ENCODE data around the gene HOXC6. TPM values are rescaled to one million over a fixed set of nuclear protein-coding genes. Genes with fewer than 3 reads are reported as not detected.

HOXC6 gene
- total RNA-seq, 2 experiments from 2014 or later: not detected

DNA sequence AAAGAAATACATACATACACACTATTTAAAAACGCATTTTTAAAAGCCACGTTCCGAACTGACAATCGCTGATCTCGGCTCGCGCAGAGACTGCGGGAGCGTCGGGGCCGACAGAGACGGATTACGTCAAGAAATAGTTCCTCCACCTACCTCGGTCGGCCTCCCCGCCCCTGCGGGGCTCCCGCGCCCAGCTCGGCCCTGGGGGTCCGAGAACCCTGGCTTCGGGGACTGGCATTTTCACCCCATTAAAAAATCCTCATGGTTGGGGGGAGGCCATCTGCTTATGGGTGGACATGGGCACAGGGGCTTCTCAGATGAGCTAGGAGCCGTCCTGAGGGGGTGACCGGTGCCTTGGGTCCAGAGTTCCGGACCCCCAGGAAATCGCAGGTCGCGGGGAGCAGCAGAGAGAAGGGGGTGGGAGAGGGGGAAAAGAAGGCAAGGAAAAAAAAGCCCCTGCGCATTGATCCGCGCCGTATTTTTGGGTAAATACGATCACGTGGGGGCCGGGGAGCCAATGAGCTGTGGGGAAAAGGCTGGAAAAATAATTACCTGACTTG is 28.6 kb upstream of the HOXC6 start:
- CTCF ChIA-PET: interaction anchor here (0.7 to 1.8 kb wide), 6 partner anchors 9 to 201 kb away, joined by 3 to 7 read pairs (median 6); partner anchors contain the start of genes HOXC10 and HOXC8
- POLR2A ChIA-PET: no interaction called here

DNA sequence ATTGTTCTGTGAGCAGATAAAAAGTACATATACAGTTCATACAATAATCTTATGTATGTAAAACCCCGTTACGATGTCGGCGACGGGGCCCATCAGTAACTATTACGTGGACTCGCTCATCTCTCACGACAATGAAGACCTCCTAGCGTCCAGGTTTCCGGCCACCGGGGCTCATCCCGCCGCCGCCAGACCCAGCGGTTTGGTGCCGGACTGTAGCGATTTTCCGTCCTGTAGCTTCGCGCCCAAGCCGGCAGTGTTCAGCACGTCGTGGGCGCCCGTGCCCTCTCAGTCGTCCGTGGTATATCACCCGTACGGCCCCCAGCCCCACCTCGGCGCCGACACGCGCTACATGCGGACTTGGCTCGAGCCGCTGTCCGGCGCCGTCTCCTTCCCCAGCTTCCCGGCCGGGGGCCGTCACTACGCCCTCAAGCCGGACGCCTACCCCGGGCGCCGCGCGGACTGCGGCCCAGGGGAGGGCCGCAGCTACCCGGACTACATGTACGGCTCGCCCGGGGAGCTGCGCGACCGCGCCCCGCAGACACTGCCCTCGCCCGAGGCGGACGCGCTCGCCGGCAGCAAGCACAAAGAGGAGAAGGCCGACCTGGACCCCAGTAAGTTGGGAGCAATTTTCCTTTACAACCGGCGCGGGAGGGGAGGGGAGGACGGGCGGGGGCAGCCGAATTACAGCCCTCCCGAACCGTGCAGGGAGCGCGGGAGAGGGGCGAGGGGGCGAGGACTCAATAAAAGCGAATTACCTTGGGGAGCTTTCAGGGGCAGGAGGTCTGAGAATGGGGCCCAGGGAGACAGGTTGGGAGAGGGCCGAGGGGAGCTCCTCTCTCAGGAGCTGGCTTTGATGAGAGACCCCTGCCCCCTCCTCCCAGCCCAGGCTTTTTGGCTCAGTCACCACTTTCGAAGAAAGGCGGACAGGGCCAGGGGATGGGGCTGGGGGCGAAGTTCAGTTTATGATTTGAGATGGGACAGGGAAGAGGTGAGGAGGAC is 27.8 kb upstream of the HOXC6 start, which contains the start of gene HOXC9:
Gene HOXC9, plus strand, starts transcription at position 46 of the 999 bp plus-strand sequence. Its CDS starts 28 bp downstream, at position 74.
- CTCF ChIA-PET: interaction anchor here (0.6 to 1.8 kb wide), 7 partner anchors 8 to 200 kb away, joined by 3 to 7 read pairs (median 5); partner anchors contain the start of genes HOXC10 and HOXC8
- POLR2A ChIA-PET: no interaction called here

DNA sequence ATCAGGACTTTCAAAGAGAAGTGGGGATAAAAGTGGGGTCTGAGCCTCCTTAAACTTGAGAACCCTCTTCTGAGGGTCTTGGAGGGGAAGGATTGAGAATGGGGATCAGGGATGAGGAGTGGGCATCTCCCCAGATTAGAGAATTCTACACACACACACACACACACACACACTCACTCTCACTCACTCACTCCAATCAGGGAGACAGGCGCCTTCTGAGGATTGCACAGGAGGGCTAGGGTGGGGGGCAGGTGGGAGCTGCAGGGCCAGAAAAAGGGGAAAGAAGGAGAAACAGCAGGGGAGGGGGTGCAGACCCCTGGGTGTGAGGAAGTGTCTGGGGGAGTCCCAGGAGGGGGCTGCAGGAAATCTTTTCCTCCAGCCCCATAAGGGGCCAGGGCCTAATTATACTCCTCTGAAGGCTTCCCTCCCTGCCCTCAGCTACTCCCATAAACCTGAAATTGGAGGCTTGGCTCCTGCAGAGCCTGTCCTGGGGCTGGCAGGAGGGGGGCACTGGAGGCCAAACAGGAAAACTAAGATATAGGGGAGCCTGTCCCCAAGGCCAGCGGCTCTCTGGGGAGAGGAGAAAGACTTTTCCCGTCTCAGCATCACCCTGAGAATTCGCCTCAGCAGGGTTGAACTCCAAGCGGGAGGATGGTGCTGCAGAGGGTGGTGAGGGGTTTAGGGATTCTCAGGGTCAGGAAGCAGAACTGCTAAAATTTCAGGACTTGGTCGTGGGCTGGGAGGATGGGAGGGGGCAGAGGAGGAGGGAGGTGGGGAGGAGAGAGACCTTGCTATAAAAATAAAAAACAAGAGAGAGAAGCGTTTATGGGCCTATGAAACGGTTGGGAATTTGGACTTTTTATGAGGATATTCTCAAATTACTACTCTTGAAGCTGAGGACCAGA is 26.7 kb upstream of the HOXC6 start:
- CTCF ChIA-PET: interaction anchor here (0.6 to 1.8 kb wide), 4 partner anchors 7 to 65 kb away, joined by 3 to 6 read pairs (median 4); partner anchors contain the start of genes HOXC10 and HOXC8
- POLR2A ChIA-PET: interaction anchor here (0.6 kb wide), 1 partner anchor 241 kb away, joined by 3 read pairs; no protein-coding TSS in a partner anchor

DNA sequence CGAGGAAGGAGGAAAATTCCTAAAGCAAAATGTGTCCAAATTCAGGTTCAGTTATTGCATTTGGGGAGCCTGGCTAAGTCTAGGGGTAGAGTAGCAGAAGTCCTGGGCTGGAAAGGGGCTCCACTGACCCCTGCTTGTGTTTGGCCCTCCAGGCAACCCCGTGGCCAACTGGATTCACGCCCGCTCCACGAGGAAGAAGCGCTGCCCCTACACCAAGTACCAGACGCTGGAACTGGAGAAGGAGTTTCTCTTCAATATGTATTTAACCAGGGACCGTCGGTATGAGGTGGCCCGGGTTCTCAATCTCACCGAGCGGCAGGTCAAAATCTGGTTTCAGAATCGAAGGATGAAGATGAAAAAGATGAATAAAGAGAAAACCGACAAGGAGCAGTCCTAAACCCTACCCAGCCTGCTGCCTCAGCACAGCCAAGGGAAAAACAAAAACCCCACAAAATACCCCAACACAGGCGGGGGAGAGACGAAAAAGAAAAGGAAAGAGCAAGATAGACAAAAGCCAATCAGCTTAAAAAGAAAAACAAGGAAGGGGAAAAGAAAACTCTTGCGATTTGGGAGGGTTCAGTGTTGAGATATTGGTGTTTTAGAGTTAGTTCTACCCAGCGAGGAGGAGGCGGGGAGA is 25.8 kb upstream of the HOXC6 start:
- ChIA-PET POLR2A (interaction anchor here (0.6 kb wide), 1 partner anchor 242 kb away, joined by 3 read pairs; no protein-coding TSS in a partner anchor), CTCF (interaction anchor here (0.6 to 7.1 kb wide), 4 partner anchors 11 to 198 kb away, joined by 3 to 80 read pairs (median 39); partner anchors contain the start of genes HOXC10 and SMUG1)

DNA sequence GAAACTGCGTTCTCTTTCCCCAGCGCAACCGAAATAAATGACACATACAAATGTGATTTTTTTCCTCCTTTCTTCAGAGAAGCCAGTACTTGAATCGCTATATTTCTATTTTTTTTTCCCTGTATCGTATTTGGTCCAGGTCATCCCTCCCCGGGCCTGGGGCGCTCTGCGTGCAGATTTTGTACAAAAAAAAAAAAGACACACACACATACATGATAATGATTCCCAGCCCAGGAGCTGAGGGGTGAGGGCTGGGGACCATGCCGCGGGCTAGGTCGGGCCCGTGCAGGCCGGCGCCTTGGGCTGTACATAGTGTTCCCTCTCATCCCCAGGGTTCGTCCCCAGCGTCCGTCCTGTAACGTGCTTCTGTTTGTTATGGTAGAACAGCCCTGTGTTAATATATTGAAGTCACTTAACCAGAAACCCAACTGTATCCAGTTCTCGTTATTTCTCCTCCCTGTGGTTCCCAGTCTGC is 25.3 kb upstream of the HOXC6 start:
- POLR2A ChIA-PET: no interaction called here
- CTCF ChIA-PET: interaction anchor here (0.6 to 7.1 kb wide), 6 partner anchors 12 to 197 kb away, joined by 3 to 80 read pairs (median 6); partner anchors contain the start of genes HOXC10, HOXC5 and SMUG1

DNA sequence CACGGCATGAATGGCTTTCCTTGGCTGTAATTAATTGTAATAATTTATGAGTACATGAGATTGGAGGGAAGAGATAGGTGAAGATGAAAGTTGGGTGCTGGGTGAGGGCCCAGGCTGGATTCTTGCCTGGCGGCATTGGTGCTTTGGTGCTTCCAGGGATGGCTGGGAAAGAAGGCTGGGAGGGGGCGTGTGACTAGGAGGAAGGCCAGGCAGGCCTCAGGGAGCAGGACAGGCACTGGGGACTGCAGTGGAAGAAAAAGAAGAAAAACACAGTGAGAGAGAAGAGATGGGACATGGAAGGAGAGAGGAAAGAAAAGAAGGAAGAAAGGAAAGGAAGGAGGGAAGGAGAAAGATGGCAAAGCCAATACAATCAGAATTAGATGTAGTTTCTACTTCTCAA is 24.6 kb upstream of the HOXC6 start:
- POLR2A ChIA-PET: no interaction called here
- CTCF ChIA-PET: interaction anchor here (1.5 to 7.1 kb wide), 4 partner anchors 18 to 197 kb away, joined by 3 to 80 read pairs (median 42); partner anchors contain the start of genes HOXC5 and SMUG1

DNA sequence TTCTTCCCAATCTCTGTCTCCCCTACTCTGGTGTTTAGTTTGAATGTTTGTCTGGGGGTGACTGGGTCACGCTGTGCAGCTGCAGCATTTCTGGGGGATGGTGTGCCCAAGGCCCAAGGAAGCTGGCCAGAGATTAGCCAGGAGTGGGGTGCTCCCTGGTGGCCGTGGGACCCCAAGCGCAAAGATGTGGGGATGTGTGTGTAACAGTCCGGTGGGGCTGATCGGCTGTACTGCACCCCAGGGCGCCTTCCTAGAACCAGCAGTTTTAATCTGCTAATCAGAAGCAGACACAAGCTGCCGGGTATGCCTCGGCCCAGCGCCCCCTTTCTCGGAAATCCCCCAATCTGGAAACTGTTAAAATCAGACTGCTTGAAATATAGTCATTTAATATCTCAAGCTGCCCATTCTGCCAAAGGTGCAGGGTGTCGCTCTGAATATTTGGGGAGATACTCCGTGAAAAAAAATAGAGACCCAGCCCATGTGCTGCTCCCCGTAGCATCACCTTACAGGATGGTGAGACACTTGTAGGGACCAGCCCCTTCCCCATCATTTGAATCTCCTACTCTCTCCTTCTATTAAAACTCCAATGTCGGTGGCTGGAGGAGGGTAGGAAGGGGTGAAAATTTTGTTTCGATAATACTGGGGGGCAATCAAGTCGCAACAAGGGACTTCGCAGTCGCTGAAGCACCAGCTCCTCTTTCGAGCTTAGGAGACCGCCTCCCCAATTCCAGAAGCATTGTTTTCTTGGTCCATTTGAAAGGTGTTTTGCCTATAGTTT is 24.0 kb upstream of the HOXC6 start:
- CTCF ChIA-PET: interaction anchor here (0.9 to 7.1 kb wide), 5 partner anchors 19 to 196 kb away, joined by 3 to 80 read pairs (median 8); partner anchors contain the start of genes HOXC5 and SMUG1
- POLR2A ChIA-PET: no interaction called here

DNA sequence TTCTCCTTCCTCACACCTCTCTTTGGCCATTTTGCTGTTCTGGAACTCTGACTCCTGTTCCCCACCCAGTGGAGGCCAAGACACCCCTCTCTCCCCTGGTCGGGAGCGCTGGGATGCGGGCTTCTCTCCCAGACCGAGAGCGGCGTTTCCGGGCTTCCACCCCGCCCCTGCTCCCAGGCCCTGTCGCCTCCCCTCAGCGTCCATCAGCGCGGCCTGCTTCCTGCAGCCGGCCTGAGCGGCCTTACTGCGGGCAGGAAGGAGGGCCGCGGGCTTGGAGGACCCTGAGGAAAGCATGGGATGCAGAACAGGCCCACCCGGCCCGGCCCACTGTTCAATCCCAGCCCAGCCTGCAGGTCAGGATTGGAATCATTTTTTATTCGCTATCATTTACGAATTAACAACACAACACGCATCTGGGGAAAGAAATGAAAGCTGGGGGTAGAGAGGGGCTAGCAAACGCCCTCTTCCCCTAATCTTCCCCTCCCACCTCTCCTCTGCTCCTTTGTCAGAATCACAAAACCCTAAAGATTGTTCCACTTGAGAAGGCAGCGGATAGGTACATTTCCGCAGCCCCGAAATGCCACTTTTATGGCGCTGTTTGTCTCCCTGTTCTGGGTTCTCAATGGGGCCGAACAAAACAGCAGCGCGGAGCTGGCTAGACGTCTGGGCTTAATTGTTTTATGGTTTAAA is 23.3 kb upstream of the HOXC6 start:
- CTCF ChIA-PET: interaction anchor here (0.8 to 7.1 kb wide), 12 partner anchors 12 to 211 kb away, joined by 3 to 80 read pairs (median 16); partner anchors contain the start of genes HOXC10, HOXC5 and SMUG1
- POLR2A ChIA-PET: interaction anchor here (1.2 kb wide), 1 partner anchor 196 kb away, joined by 3 read pairs; no protein-coding TSS in a partner anchor

DNA sequence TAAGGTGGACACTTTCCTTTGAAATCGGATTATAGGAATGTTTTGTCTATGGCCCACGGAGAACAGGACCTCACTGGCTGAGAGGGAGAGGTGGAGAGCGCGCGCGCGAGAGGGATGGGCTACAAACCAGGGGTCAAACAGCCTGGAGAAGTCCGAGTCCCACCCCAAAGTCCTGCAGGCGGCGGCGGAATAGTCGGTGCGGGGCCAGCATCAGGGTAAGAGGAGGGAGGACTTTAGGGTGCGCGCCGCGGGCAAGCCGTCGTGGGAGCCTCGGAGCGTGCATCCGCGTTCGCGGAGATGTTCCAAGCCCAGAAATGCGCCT is 22.7 kb upstream of the HOXC6 start:
- CTCF ChIA-PET: interaction anchor here (0.5 to 7.1 kb wide), 19 partner anchors 9 to 210 kb away, joined by 3 to 80 read pairs (median 4); partner anchors contain the start of genes HOXC10, HOXC5 and SMUG1
- POLR2A ChIA-PET: interaction anchor here (1.2 kb wide), 1 partner anchor 196 kb away, joined by 3 read pairs; no protein-coding TSS in a partner anchor

DNA sequence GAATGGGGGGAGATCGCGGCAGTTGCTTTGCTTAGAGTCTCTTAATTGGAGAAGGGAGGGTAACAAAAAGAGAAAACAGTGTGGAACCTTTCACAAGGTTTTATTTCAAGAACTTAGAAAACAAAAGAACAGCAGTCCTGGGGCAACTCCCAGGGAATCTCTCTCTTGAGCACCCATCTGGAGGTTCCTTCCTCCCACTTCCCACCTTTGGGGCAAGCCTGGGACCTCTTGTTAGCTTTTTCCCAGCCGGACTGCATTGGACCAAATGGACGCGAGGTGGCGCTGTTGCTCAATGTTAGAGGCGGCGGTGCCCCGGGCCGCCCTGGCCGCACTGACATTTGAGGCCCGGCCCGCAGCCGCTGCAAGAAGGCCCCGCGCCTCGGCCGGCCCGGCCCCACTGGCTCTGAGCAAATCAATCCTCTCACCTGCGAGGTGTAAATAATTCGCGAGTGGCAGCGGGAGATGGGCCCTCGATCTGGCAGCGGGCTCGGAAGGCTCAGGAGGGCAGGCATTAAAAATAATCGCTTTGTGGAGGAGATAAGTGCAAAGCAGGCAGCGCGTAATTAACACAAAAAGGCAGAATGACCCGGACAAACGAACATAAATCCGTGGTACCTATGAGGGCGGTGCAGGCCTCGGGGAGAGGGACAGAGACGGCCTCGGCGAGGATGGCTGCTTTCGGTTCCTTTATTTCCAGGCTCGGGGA is 22.2 kb upstream of the HOXC6 start:
- POLR2A ChIA-PET: interaction anchor here (1.2 kb wide), 1 partner anchor 195 kb away, joined by 3 read pairs; no protein-coding TSS in a partner anchor
- CTCF ChIA-PET: interaction anchor here (0.5 to 7.1 kb wide), 21 partner anchors 9 to 210 kb away, joined by 3 to 80 read pairs (median 4); partner anchors contain the start of genes HOXC10, HOXC5 and SMUG1

DNA sequence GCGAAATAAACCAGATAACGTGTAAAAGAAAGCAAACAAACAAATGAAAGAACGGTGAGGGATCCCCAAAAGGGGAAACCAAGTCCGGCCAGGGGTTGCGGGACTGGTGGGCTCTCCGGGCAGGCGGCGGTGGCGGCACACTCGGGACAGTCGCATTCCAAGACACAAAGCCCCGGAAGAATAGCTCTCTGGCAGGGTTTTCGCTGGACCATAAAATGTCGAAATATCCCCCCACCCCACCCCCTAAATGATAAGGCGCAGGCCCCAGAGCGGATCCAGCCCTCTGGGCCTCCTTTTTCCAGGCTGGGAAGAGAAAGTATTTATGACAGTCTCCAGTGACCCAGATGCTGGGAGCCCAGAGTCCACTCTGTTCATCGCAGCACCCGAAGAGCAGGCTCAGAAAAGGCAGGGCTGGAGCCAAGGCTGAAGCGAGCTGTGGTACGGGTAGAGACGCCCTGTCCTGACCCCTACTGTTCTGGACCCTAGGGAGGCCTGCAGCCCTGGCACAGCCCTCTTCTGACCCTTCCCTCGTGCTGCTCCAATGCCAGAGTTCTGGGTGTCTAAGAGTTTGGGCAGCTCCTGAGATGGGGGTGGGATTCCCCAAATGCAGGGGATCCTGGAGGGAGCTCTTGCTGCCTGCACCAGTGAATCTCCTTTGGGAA is 21.6 kb upstream of the HOXC6 start:
- CTCF ChIA-PET: interaction anchor here (0.8 to 7.1 kb wide), 12 partner anchors 10 to 209 kb away, joined by 3 to 80 read pairs (median 14); partner anchors contain the start of genes HOXC10, HOXC5 and SMUG1
- POLR2A ChIA-PET: no interaction called here

DNA sequence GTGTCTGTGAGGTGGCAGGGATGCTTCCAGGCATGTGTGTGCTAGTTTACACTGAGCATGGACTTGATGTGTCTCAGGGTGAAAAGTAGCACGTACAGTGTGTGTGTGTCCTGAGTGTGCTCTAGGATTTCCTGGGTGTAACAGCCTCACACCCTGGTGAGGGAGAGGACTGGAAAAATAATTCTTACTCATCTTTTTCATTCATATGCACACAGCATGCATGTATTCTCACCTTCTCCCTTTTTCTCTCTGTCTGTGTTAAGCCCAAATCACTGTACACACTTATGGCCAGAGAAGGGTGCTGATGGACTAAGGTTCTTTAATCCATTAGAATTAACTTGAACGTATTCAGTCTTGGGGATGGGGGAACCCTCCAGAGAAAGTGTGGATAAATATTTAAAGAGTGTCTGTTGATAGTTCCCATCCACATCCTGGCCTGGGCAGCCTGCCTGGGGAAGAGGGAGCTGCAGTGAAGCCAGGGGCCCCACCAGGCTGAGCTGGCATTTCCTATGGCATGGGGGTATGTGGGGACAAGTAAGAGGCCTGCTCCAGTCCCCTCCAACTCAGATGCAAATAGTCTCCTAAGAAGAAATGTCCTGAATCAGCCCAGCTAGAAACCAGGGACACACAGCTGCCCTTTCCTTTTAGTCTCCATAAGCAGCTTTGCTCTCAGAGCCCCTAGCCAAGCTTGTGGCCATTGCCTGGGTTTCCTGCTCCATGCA is 20.5 kb upstream of the HOXC6 start:
- ChIA-PET CTCF (interaction anchor here (1.2 to 7.1 kb wide), 9 partner anchors 7 to 200 kb away, joined by 4 to 80 read pairs (median 18); partner anchors contain the start of genes HOXC5, HOXC9 and SMUG1), POLR2A (no interaction called here)

DNA sequence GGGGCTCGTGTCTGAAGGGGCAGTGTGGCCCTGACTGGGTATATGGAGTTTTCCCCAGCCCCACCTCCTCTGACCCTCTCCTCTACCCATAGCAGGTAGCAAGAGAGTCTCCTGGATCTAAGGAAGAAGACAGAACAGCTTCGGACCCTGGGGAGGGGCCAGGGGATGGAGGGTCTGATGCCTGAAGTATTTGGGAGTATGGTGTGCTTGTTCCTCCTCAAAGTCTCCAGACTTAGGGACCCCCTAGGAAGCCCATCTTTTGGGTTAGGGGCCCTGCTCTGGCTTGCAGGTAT is 20.0 kb upstream of the HOXC6 start:
- POLR2A ChIA-PET: no interaction called here
- CTCF ChIA-PET: interaction anchor here (1.2 to 7.1 kb wide), 7 partner anchors 8 to 199 kb away, joined by 4 to 80 read pairs (median 11); partner anchors contain the start of genes HOXC10, HOXC5, HOXC9 and SMUG1
